ENCODE data around the gene EXOSC2.

GRCh38 chr9:130743656-130744055, 50.1 kb downstream of the EXOSC2 start:
- TF ChIP-seq CTCF (IDR thresholded peaks at IDR 0.05) (no peak), POLR2A (IDR thresholded peaks at IDR 0.05) (no peak), EP300 (IDR thresholded peaks at IDR 0.05) (no peak)
